Measurements from ENCODE around the gene GNAS. TPM values are rescaled to one million over a fixed set of nuclear protein-coding genes. Genes with fewer than 3 reads are reported as not detected.

Gene GNAS
- total RNA-seq (1,000 to 10,000 TPM in 8 of 9 donors, 100 to 1,000 TPM in 1; 614 to 1,703 (median 1,044) TPM), polyA plus RNA-seq (1,000 to 10,000 TPM; 2,293 to 6,333 (median 4,379) TPM)
- long read RNA-seq, donor 1, full-length matches to known transcripts, result 677 of 2,791 reads
- long read RNA-seq, donor 1, partial matches to known transcripts, result 2,086 of 2,791 reads
- long read RNA-seq, donor 1, other reads (novel, unspliced or antisense), result 28 of 2,791 reads
- long read RNA-seq, donor 2, full-length matches to known transcripts, result 691 of 2,503 reads
- long read RNA-seq, donor 2, partial matches to known transcripts, result 1,752 of 2,503 reads
- long read RNA-seq, donor 2, other reads (novel, unspliced or antisense), result 60 of 2,503 reads
- long read RNA-seq, donor 3, full-length matches to known transcripts, result 468 of 2,351 reads
- long read RNA-seq, donor 3, partial matches to known transcripts, result 1,862 of 2,351 reads
- long read RNA-seq, donor 3, other reads (novel, unspliced or antisense), result 21 of 2,351 reads
- long read RNA-seq, donor 4, transcript GNAS-210 (13 exons, 1,972 nt), result minor isoform, 15 of 101 reads
- long read RNA-seq, donor 4, transcript GNAS-201 (12 exons, 1,866 nt), result minor isoform, 6 of 101 reads
- long read RNA-seq, donor 4, transcript GNAS-255 (11 exons, 2,837 nt), result minor isoform, 5 of 101 reads
- long read RNA-seq, donor 4, transcript GNAS-211 (12 exons, 1,931 nt), result major isoform, 16 of 101 reads
- long read RNA-seq, donor 4, partial matches to known transcripts, result 32 of 101 reads
- long read RNA-seq, donor 4, other reads (novel, unspliced or antisense), result 15 of 101 reads
- long read RNA-seq, donor 5, transcript GNAS-201 (12 exons, 1,866 nt), result minor isoform, 425 of 2,333 reads
- long read RNA-seq, donor 5, transcript GNAS-210 (13 exons, 1,972 nt), result minor isoform, 661 of 2,333 reads
- long read RNA-seq, donor 5, transcript GNAS-234 (13 exons, 1,663 nt), result minor isoform, 90 of 2,333 reads
- long read RNA-seq, donor 5, transcript GNAS-211 (12 exons, 1,931 nt), result major isoform, 762 of 2,333 reads
- long read RNA-seq, donor 5, partial matches to known transcripts, result 31 of 2,333 reads
- long read RNA-seq, donor 5, other reads (novel, unspliced or antisense), result 226 of 2,333 reads
- long read RNA-seq, donor 6, transcript GNAS-204 (13 exons, 2,578 nt), result major isoform, 16 of 163 reads
- long read RNA-seq, donor 6, transcript GNAS-211 (12 exons, 1,931 nt), result minor isoform, 7 of 163 reads
- long read RNA-seq, donor 6, transcript GNAS-210 (13 exons, 1,972 nt), result minor isoform, 12 of 163 reads
- long read RNA-seq, donor 6, transcript GNAS-232 (10 exons, 1,839 nt), result minor isoform, 9 of 163 reads
- long read RNA-seq, donor 6, partial matches to known transcripts, result 37 of 163 reads
- long read RNA-seq, donor 6, other reads (novel, unspliced or antisense), result 60 of 163 reads
- long read RNA-seq, donor 7, transcript GNAS-210 (13 exons, 1,972 nt), result major isoform, 141 of 1,343 reads
- long read RNA-seq, donor 7, transcript GNAS-234 (13 exons, 1,663 nt), result minor isoform, 40 of 1,343 reads
- long read RNA-seq, donor 7, transcript GNAS-201 (12 exons, 1,866 nt), result minor isoform, 123 of 1,343 reads
- long read RNA-seq, donor 7, transcript GNAS-231 (2 exons, 493 nt), result minor isoform, 35 of 1,343 reads
- long read RNA-seq, donor 7, partial matches to known transcripts, result 948 of 1,343 reads
- long read RNA-seq, donor 7, other reads (novel, unspliced or antisense), result 8 of 1,343 reads
- long read RNA-seq, donor 8, full-length matches to known transcripts, result 844 of 3,055 reads
- long read RNA-seq, donor 8, partial matches to known transcripts, result 2,136 of 3,055 reads
- long read RNA-seq, donor 8, other reads (novel, unspliced or antisense), result 75 of 3,055 reads
- long read RNA-seq, donor 9, full-length matches to known transcripts, result 516 of 1,610 reads
- long read RNA-seq, donor 9, partial matches to known transcripts, result 1,068 of 1,610 reads
- long read RNA-seq, donor 9, other reads (novel, unspliced or antisense), result 26 of 1,610 reads
- long read RNA-seq, donor 10, full-length matches to known transcripts, result 285 of 1,282 reads
- long read RNA-seq, donor 10, partial matches to known transcripts, result 984 of 1,282 reads
- long read RNA-seq, donor 10, other reads (novel, unspliced or antisense), result 13 of 1,282 reads

DNA sequence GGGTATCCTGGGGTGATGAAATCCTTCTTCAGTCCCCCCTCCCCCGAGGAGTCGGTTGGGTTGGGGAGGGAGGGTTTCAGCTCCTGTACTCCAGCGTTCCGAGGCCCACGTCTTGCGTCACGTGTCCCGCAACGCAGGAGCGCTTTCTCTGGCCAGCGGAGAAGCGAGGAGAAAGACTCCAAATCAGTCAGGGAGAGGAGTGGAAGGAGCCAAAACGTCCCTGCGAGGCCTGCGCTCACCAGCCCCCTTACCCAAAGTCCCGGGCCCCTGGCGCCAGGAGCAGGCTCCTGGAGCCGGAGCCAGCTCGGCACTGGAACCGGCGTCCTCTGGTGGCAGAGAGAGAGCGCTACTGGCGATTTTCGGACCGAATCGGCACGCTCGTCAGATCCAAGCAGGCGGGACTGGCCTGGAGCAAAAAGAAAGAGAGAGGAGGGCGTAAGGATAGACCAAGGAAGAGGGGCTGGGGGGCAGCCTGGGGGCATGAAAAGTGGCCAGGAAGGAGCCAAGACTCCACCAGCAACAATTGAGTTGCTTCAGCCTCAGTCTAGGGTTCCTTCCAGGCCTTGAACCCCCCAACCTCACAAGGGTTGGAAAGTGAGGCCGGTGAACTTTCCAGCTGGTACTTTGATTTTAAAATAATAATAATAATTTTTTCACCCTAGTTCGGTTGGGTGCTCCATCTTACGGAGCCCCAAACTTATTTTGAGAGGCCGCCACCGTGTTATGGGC lies at the start of gene GNAS:
TSS of gene GNAS (plus strand) at position 174 of the 729 bp plus-strand sequence.
- Histone ChIP-seq H3K4me3 (peak within 1 kb of the TSS in 1 of 4 donors; percentile 41), H3K27me3 (peaks cover 36% of the 10 kb centered on the region), H3K27ac (peak within 1 kb of the TSS in 1 of 5 donors; percentile 17), H3K4me1 (replicated peaks in 1 of 2) (no peaks in the 10 kb centered on the region), H3K9me3 (replicated peaks in 1 of 3) (no peaks in the 10 kb centered on the region), H3K36me3 (replicated peaks in 1 of 2) (no peaks in the 10 kb centered on the region)
- intact Hi-C loops (cut with DNase I), result loop anchor here in 1 of 2 donors (10.0 kb wide), 1 partner anchor 368 kb away; no protein-coding TSS in a partner anchor
- no peak for TF ChIP-seq POLR2A (IDR thresholded peaks at IDR 0.05)
- TF ChIP-seq, protein P1, sequence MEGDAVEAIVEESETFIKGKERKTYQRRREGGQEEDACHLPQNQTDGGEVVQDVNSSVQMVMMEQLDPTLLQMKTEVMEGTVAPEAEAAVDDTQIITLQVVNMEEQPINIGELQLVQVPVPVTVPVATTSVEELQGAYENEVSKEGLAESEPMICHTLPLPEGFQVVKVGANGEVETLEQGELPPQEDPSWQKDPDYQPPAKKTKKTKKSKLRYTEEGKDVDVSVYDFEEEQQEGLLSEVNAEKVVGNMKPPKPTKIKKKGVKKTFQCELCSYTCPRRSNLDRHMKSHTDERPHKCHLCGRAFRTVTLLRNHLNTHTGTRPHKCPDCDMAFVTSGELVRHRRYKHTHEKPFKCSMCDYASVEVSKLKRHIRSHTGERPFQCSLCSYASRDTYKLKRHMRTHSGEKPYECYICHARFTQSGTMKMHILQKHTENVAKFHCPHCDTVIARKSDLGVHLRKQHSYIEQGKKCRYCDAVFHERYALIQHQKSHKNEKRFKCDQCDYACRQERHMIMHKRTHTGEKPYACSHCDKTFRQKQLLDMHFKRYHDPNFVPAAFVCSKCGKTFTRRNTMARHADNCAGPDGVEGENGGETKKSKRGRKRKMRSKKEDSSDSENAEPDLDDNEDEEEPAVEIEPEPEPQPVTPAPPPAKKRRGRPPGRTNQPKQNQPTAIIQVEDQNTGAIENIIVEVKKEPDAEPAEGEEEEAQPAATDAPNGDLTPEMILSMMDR (IDR thresholded peaks at IDR 0.05), result peak; percentile 33 to 60 (median 47)
- peak in 5 of 7 donors; percentile 28 to 65 (median 43) for DNase-seq
- 41 to 54% (median 42%) methylated on average over 16 to 35 of the region's 35 CpGs for WGBS, 4 donors

DNA sequence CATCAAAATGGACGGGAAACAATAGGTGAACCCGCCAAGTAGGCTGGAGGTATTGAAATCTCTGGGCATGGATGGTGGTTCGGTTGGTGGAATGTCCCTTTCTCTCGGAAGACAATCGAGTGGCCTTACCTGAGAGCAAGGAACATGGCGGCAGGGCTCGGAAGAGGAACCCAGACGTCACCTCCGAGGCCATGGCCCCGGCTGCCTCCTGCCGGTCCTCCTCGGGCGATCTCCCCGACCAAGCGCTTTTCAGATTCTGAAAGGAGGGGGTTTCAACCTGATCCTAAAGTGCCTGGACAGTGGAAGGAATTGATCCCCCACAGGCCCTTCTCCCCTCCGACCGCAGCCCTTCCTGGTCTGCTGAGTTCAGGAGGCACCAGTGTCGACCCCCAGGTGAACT lies 49.0 kb upstream of the GNAS start:
- WGBS, 4 donors, result 88 to 91% (median 90%) methylated on average over 13 to 18 of the region's 18 CpGs
- no peak for DNase-seq
- H3K4me1 ChIP-seq (replicated peaks in 1 of 2), result no peaks in the 10 kb centered on the region
- H3K27ac ChIP-seq, result no peak overlapping the region
- intact Hi-C loops (cut with DNase I), result no loop called here
- no peak overlapping the region for H3K4me3 ChIP-seq
- no peak for TF ChIP-seq POLR2A (IDR thresholded peaks at IDR 0.05)
- TF ChIP-seq, protein P1 (IDR thresholded peaks at IDR 0.05), result no peak
- H3K27me3 ChIP-seq, result no peaks in the 10 kb centered on the region
- H3K9me3 ChIP-seq (replicated peaks in 1 of 3), result no peaks in the 10 kb centered on the region
- H3K36me3 ChIP-seq (replicated peaks in 1 of 2), result no peaks in the 10 kb centered on the region

DNA sequence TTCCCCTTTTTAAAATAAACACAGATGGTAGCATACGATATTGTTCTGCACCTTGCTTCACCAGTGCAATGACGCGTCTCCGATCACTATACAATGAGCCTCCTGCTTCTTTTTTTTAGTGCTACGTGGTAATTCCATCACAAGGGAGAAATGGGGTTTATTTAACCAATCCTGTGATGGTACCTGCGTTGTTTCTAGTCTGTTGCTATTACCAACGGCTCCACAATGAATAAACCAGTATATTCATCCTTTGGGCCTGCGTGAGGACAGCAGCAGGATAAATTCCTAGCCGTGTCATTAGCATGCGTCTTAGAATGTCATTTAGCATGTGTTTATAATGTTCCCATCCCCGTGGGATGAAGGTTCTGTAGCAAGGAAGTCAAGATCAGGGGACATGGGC lies 44.7 kb upstream of the GNAS start:
- WGBS, 4 donors, result 80 to 88% (median 84%) methylated on average over 11 of the region's 11 CpGs
- H3K9me3 ChIP-seq (replicated peaks in 1 of 3), result no peaks in the 10 kb centered on the region
- TF ChIP-seq, protein P1 (IDR thresholded peaks at IDR 0.05), result no peak
- no peak for TF ChIP-seq POLR2A (IDR thresholded peaks at IDR 0.05)
- DNase-seq, result no peak
- no peak overlapping the region for H3K27ac ChIP-seq
- H3K4me3 ChIP-seq, result no peak overlapping the region
- H3K4me1 ChIP-seq (replicated peaks in 1 of 2), result no peaks in the 10 kb centered on the region
- no peaks in the 10 kb centered on the region for H3K27me3 ChIP-seq
- intact Hi-C loops (cut with DNase I), result no loop called here
- H3K36me3 ChIP-seq (replicated peaks in 1 of 2), result no peaks in the 10 kb centered on the region
